Measurements from ENCODE around the gene TADA1. TPM values are rescaled to one million over a fixed set of nuclear protein-coding genes. Genes with fewer than 3 reads are reported as not detected.
"Not testable (repeated sequence)": the region's sequence is repeated elsewhere in the genome, so short reads cannot be mapped to it uniquely, and the experiment has no call there.

The TADA1 gene
- total RNA-seq, 1 donor from 2014 or later = 11.0 TPM

GRCh38 chr1:166855558-166855957 lies 20.5 kb downstream of the TADA1 start:
- no peak for DNase-seq (ENCODE audit: low spot score)
- intact Hi-C loops (cut with DNase I) = no loop called here

GRCh38 chr1:166852918-166853317 lies 23.1 kb downstream of the TADA1 start:
- DNase-seq (ENCODE audit: low spot score) = no peak
- intact Hi-C loops (cut with DNase I) = no loop called here

GRCh38 chr1:166849135-166849534 lies 26.9 kb downstream of the TADA1 start:
- no peak for DNase-seq (ENCODE audit: low spot score)
- intact Hi-C loops (cut with DNase I) = no loop called here

GRCh38 chr1:166848193-166848592 lies 27.9 kb downstream of the TADA1 start:
- DNase-seq (ENCODE audit: low spot score) = no peak
- intact Hi-C loops (cut with DNase I) = no loop called here

GRCh38 chr1:166844791-166845190 lies 31.3 kb downstream of the TADA1 start:
- DNase-seq (ENCODE audit: low spot score) = no peak
- intact Hi-C loops (cut with DNase I) = no loop called here

GRCh38 chr1:166843769-166844596 lies 32.1 kb downstream of the TADA1 start:
- intact Hi-C loops (cut with DNase I) = no loop called here
- no peak for DNase-seq (ENCODE audit: low spot score)

- intact Hi-C loops (cut with DNase I) = no loop called here
- DNase-seq (ENCODE audit: low spot score) = no peak
These were observed 32.7 kb downstream of the TADA1 start for GRCh38 chr1:166843322-166843721.

- intact Hi-C loops (cut with DNase I) = no loop called here
These were observed 35.5 kb downstream of the TADA1 start for GRCh38 chr1:166840309-166841274.

GRCh38 chr1:166839600-166840308 lies 36.3 kb downstream of the TADA1 start:
- intact Hi-C loops (cut with DNase I) = loop anchor here (1.0 kb wide), 1 partner anchor 37 kb away; the partner anchor contains the start of gene TADA1
- peak; percentile 82 for DNase-seq (ENCODE audit: low spot score)

More at GRCh38 chr1:166840309-166841274, 35.5 kb downstream of the TADA1 start:
- DNase-seq (ENCODE audit: low spot score) = no peak

- peak; percentile 94 for DNase-seq (ENCODE audit: low spot score)
- intact Hi-C loops (cut with DNase I) = loop anchor here (1.0 kb wide), 1 partner anchor 37 kb away; the partner anchor contains the start of gene TADA1
These were observed 37.1 kb downstream of the TADA1 start, which contains the start of gene POGK for GRCh38 chr1:166838766-166839599. TSS of gene POGK (plus strand) at chr1:166839475. CDS start at chr1:166840957, 1,482 bp downstream.

- intact Hi-C loops (cut with DNase I) = no loop called here
- DNase-seq (ENCODE audit: low spot score) = no peak
These were observed 39.3 kb downstream of the TADA1 start for GRCh38 chr1:166836733-166837132.

- intact Hi-C loops (cut with DNase I); DNase-seq (ENCODE audit: low spot score): not testable (repeated sequence)
These were observed 46.3 kb downstream of the TADA1 start for GRCh38 chr1:166829762-166830161.

GRCh38 chr1:166827426-166827825 lies 48.6 kb downstream of the TADA1 start:
- no peak for DNase-seq (ENCODE audit: low spot score)
- intact Hi-C loops (cut with DNase I) = no loop called here

GRCh38 chr1:166822385-166822784 lies 53.7 kb downstream of the TADA1 start:
- no peak for DNase-seq (ENCODE audit: low spot score)

GRCh38 chr1:166819974-166820373 lies 56.1 kb downstream of the TADA1 start:
- no peak for DNase-seq (ENCODE audit: low spot score)
- intact Hi-C loops (cut with DNase I) = no loop called here

More at GRCh38 chr1:166822385-166822784, 53.7 kb downstream of the TADA1 start:
- intact Hi-C loops (cut with DNase I) = no loop called here

GRCh38 chr1:166814611-166815010 lies 61.5 kb downstream of the TADA1 start:
- no peak for DNase-seq (ENCODE audit: low spot score)
- intact Hi-C loops (cut with DNase I) = no loop called here

GRCh38 chr1:166813508-166814223 lies 62.4 kb downstream of the TADA1 start:
- intact Hi-C loops (cut with DNase I) = no loop called here

GRCh38 chr1:166811691-166812090 lies 64.4 kb downstream of the TADA1 start:
- intact Hi-C loops (cut with DNase I) = no loop called here
- no peak for DNase-seq (ENCODE audit: low spot score)

More at GRCh38 chr1:166813508-166814223, 62.4 kb downstream of the TADA1 start:
- no peak for DNase-seq (ENCODE audit: low spot score)

All from cardiac septum (tissue), 1 donor.